ENCODE measurements around the gene COG7. TPM values are rescaled to one million over a fixed set of nuclear protein-coding genes. Genes with fewer than 3 reads are reported as not detected.
A peak's percentile ranks its signal among the peaks of the same experiment; 100 is the strongest.

Gene COG7
- total and polyA plus RNA-seq, 7 donors, result 6.7 to 14.7 (median 9.4) TPM

GRCh38 chr16:23348579-23349469, 104.2 kb downstream of the COG7 start:
- DNase-seq (no peak), ATAC-seq (no peak)
- H3K4me1 ChIP-seq, result no peaks in the 10 kb centered on the region
- WGBS, 3 donors, result 47 to 53% (median 52%) methylated on average over 18 of the region's 18 CpGs
- no peak overlapping the region for H3K4me3 ChIP-seq
- H3K27me3 ChIP-seq (ENCODE audit: insufficient read depth in 3 of 3, low read length in 2 of 3), result no peaks in the 10 kb centered on the region
- no peaks in the 10 kb centered on the region for H3K9me3 ChIP-seq
- H3K27ac ChIP-seq, result no peak overlapping the region
- H3K36me3 ChIP-seq (ENCODE audit: insufficient read depth in 1 of 2, low read depth in 1 of 2), result no peaks in the 10 kb centered on the region
- intact Hi-C loops (cut with DNase I), result no loop called here
- TF ChIP-seq CTCF (IDR thresholded peaks at IDR 0.05), result peak; percentile 11

- TF ChIP-seq CTCF (IDR thresholded peaks at IDR 0.05), result no peak
- no peaks in the 10 kb centered on the region for H3K4me1 ChIP-seq
- H3K27me3 ChIP-seq (ENCODE audit: insufficient read depth in 3 of 3, low read length in 2 of 3), result no peaks in the 10 kb centered on the region
- intact Hi-C loops (cut with DNase I), result no loop called here
- DNase-seq (no peak), ATAC-seq (no peak)
- H3K4me3 ChIP-seq, result no peak overlapping the region
- no peaks in the 10 kb centered on the region for H3K9me3 ChIP-seq
- no peak overlapping the region for H3K27ac ChIP-seq
- no peaks in the 10 kb centered on the region for H3K36me3 ChIP-seq (ENCODE audit: insufficient read depth in 1 of 2, low read depth in 1 of 2)
- 70 to 79% (median 78%) methylated on average over 5 of the region's 5 CpGs for WGBS, 3 donors
Measured at GRCh38 chr16:23345237-23345636, 107.8 kb downstream of the COG7 start.

- no peaks in the 10 kb centered on the region for H3K36me3 ChIP-seq (ENCODE audit: insufficient read depth in 1 of 2, low read depth in 1 of 2)
- DNase-seq, result no peak
- H3K9me3 ChIP-seq, result no peaks in the 10 kb centered on the region
- 58 to 62% (median 60%) methylated on average over 5 of the region's 5 CpGs for WGBS, 3 donors
- TF ChIP-seq CTCF (IDR thresholded peaks at IDR 0.05), result no peak
- no peak for ATAC-seq
- no peaks in the 10 kb centered on the region for H3K27me3 ChIP-seq (ENCODE audit: insufficient read depth in 3 of 3, low read length in 2 of 3)
- no peaks in the 10 kb centered on the region for H3K4me1 ChIP-seq
- H3K27ac ChIP-seq, result no peak overlapping the region
- H3K4me3 ChIP-seq, result no peak overlapping the region
- intact Hi-C loops (cut with DNase I), result no loop called here
Measured at GRCh38 chr16:23343643-23344612, 109.1 kb downstream of the COG7 start.

GRCh38 chr16:23342083-23342640, 110.8 kb downstream of the COG7 start:
- intact Hi-C loops (cut with DNase I), result no loop called here
- 54 to 64% (median 60%) methylated on average over 5 of the region's 5 CpGs for WGBS, 3 donors
- ATAC-seq, result no peak
- no peak overlapping the region for H3K27ac ChIP-seq
- DNase-seq, result no peak
- H3K36me3 ChIP-seq (ENCODE audit: insufficient read depth in 1 of 2, low read depth in 1 of 2), result no peaks in the 10 kb centered on the region
- H3K9me3 ChIP-seq, result no peaks in the 10 kb centered on the region
- no peaks in the 10 kb centered on the region for H3K27me3 ChIP-seq (ENCODE audit: insufficient read depth in 3 of 3, low read length in 2 of 3)
- no peak for TF ChIP-seq CTCF (IDR thresholded peaks at IDR 0.05)
- H3K4me3 ChIP-seq, result no peak overlapping the region
- no peaks in the 10 kb centered on the region for H3K4me1 ChIP-seq

Data from psoas muscle (tissue), 8 donors.